GM12865 (cell line): ENCODE measurements around the gene BRINP1.

Experiments
- DNase-seq: peaks from one replicate; pipeline ENCODE4 v3.0.0; 2010; ENCODE audit warnings: low read depth
- H3K4me3 ChIP-seq: 2 replicates; pipeline ENCODE4 v1.5.1; 2011; ENCODE audit warnings: mild to moderate bottlenecking, low read depth, low read length, control low read depth
- TF ChIP-seq, protein P1 (sequence below): IDR thresholded peaks from 2 replicates; pipeline ENCODE4 v1.5.1; 2011; ENCODE audit warnings: low read length, control low read depth, low read depth, inconsistent platforms; ENCODE audit not compliant: insufficient read depth; ENCODE audit errors: missing control alignments

Gene BRINP1

DNA sequence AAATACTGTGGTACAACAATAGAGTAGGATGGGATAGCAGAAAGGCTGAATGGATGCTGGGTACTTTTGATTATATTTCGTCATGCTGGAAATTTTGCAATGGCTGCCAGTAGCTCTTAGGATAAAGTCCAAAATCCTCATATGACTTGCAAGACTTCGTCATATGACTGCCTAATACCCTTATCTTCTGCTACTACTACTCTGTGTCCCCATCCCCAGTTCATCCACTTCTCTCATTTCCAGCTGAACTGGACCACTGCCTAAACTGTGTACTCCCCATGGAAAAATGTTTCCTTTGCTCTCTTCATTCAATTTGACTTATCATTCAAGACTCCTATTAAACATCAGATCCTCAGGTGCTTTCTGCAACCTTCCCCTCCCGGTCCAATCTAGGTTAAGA, 212.9 kb downstream of the BRINP1 start:
- no peak for DNase-seq
- TF ChIP-seq, protein P1, sequence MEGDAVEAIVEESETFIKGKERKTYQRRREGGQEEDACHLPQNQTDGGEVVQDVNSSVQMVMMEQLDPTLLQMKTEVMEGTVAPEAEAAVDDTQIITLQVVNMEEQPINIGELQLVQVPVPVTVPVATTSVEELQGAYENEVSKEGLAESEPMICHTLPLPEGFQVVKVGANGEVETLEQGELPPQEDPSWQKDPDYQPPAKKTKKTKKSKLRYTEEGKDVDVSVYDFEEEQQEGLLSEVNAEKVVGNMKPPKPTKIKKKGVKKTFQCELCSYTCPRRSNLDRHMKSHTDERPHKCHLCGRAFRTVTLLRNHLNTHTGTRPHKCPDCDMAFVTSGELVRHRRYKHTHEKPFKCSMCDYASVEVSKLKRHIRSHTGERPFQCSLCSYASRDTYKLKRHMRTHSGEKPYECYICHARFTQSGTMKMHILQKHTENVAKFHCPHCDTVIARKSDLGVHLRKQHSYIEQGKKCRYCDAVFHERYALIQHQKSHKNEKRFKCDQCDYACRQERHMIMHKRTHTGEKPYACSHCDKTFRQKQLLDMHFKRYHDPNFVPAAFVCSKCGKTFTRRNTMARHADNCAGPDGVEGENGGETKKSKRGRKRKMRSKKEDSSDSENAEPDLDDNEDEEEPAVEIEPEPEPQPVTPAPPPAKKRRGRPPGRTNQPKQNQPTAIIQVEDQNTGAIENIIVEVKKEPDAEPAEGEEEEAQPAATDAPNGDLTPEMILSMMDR, result no peak
- no peak overlapping the region for H3K4me3 ChIP-seq

DNA sequence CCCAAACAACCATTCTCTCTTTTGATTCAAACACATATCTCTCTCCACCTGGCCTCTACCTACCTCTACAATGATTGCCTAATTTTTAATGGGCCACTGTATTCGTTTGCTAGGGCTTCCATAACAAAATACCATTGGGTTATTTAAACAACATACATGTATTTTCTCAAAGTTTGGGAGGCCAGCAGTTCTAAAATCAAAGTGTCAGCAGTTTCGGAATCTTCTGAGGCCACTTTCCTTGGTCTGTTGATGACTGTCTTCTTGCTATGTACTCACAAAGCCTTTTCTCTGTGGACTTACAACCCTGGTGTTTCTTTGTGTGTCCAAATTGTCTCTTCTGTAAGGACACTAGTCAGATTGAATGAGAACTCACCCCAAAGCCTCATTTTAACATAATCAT, 214.7 kb downstream of the BRINP1 start:
- DNase-seq, result no peak
- TF ChIP-seq, protein P1, result no peak
- no peak overlapping the region for H3K4me3 ChIP-seq

DNA sequence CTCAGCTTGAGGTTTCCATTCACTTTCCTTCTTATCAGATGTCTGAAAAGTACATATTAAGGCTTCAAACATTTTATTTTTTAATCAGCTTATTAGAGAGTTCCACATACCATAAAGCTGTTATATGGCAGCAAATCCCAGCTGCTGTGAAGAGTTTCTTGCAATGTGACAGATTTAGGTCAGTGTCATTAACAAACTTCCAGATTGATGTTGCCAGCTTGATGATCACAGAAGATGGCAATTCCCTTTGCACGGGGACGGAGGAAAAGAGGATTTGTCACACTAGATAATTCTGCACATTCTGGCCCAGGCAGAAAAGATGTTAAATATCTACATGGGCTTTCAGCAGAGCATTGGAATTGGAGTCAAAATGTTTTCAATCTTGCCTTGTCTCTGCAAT, 215.8 kb downstream of the BRINP1 start:
- TF ChIP-seq, protein P1, result no peak
- no peak for DNase-seq
- H3K4me3 ChIP-seq, result no peak overlapping the region

DNA sequence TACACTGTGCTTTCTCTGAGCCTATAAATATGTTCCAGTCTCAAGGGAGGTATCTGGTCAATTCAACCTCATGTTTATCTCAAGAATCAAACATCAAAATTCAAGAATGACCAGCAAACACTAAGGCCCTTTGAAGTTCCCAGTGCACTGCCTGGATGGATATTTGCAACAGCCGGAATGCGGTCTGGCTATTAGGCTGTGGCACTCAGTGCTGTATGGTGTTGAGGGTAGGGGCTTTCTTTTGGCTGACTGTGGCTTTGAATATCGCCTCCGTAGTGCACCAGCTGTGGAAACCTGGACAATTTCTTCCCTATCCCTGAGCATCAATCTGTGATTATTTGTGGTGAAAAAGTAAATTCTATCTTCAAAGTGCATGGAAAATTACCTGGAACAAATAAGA, 220.4 kb downstream of the BRINP1 start:
- H3K4me3 ChIP-seq, result no peak overlapping the region
- no peak for DNase-seq
- TF ChIP-seq, protein P1, result no peak

DNA sequence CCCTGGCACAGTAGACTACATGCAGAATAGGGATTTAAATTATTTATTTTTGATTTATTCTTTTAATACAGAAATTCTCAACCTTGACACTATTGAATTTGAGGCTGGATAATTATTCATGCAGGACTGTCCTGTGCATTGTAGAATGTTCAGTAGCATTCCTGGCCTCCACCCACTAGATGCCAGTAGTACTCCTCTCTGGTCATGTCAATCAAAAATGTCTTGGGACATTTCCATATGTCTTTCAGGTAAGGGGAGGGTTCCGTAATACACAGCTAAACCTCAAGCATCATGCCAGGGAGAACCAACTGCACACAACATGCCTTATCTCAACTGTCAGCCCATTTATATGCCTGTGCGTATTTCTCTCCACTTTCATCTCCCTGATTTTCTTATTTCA, 231.8 kb downstream of the BRINP1 start:
- no peak overlapping the region for H3K4me3 ChIP-seq
- no peak for DNase-seq
- TF ChIP-seq, protein P1, result no peak

DNA sequence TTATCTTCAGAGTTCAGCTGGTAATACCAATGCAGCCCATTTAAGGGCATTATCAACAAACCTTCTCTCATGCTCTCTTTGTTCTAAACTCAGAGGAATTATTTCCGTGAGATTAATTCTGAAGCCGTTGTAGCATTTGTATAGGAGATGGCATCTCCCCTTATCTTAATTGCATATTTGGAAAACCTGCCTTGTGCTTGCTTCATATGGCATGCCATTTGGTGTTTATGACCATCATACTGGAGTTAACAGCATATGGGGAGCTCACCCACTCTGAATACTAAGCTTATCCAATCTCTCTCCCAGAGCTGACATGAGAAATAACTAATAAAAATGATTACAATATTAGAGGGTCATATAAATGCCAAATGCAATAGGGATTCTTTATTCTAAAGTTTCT, 243.2 kb downstream of the BRINP1 start:
- no peak for DNase-seq
- TF ChIP-seq, protein P1, result no peak
- H3K4me3 ChIP-seq, result no peak overlapping the region

DNA sequence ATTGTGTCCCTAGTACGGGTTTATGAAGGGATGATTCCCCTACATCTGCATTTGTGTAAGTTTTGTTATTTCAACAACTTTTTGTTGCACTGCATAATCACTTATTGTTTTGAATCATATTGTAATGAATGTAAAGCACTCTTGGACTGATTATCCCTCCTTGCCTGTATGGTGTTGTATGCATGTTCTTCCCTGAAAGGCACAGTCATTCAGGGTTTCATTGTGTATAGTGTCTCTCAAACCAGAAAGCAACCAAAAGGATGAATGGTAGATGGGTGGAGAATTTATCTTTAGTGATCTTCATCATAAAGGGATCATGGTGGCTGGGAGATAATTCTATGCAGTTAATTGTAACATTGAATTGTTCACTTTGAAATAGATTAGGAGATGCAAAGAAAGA, 247.3 kb downstream of the BRINP1 start:
- TF ChIP-seq, protein P1, result no peak

More for the DNA sequence above, 247.3 kb downstream of the BRINP1 start:
- DNase-seq, result no peak
- no peak overlapping the region for H3K4me3 ChIP-seq
